OCI-LY1 (cell line): Measurements from ENCODE around the gene TMOD3.

Source experiments
- EZH2 ChIP-seq: fragments of 200-600 bp; sonication (generic), shearing (Covaris generic); IDR thresholded peaks from 2 replicates; pipeline ENCODE4 v1.8.0; 2017; ENCODE audit warnings: borderline replicate concordance, mixed run types, mild to moderate bottlenecking, antibody characterized with exemption, low read length, moderate library complexity, mixed read lengths
- TF ChIP-seq, protein P1 (sequence below): fragments of 200-600 bp; sonication (generic), shearing (Covaris generic); IDR thresholded peaks from 2 replicates; pipeline ENCODE4 v1.5.1; 2017; ENCODE audit warnings: mild to moderate bottlenecking, antibody characterized with exemption, low read length, moderate library complexity, mixed read lengths

DNA sequence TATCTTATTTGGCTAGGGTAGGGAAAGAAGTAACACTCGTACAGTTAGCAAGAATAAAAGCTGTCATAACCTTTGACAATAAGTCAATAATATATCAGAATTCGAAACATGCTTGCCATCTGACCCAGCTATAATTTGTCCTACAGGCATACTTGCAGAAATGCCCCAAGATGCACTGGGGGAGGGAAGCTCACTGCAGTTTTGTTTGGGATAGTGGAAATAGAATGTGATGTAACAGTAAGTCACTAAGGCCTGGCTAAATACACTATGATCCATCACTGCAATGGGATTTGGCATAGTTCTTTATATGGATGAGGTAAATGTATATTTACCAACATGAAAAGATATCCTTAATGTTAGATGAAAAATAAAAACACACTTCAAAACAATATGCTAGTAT is 25.5 kb upstream of the TMOD3 start:
- TF ChIP-seq, protein P1, sequence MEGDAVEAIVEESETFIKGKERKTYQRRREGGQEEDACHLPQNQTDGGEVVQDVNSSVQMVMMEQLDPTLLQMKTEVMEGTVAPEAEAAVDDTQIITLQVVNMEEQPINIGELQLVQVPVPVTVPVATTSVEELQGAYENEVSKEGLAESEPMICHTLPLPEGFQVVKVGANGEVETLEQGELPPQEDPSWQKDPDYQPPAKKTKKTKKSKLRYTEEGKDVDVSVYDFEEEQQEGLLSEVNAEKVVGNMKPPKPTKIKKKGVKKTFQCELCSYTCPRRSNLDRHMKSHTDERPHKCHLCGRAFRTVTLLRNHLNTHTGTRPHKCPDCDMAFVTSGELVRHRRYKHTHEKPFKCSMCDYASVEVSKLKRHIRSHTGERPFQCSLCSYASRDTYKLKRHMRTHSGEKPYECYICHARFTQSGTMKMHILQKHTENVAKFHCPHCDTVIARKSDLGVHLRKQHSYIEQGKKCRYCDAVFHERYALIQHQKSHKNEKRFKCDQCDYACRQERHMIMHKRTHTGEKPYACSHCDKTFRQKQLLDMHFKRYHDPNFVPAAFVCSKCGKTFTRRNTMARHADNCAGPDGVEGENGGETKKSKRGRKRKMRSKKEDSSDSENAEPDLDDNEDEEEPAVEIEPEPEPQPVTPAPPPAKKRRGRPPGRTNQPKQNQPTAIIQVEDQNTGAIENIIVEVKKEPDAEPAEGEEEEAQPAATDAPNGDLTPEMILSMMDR: no peak
- TF ChIP-seq EZH2: no peak
